Measurements from ENCODE around the gene MRNIP. TPM values are rescaled to one million over a fixed set of nuclear protein-coding genes. Genes with fewer than 3 reads are reported as not detected.

The MRNIP gene
- total RNA-seq, 1 experiment from 2014 or later = 36.2 TPM

GRCh38 chr5:179837076-179838011 lies 21.3 kb downstream of the MRNIP start:
- intact Hi-C loops (cut with micrococcal nuclease) = no loop called here
- Histone ChIP-seq H3K9ac (ENCODE audit: low read length) (no peak overlapping the region), H3K4me2 (ENCODE audit: low read length) (no peak overlapping the region), H3K9me2 (ENCODE audit: insufficient read depth) (no peaks in the 10 kb centered on the region), H3K27me3 (ENCODE audit: insufficient read depth, low read length) (no peaks in the 10 kb centered on the region), H4K20me1 (ENCODE audit: insufficient read depth) (peaks cover 4% of the 10 kb centered on the region; the same call in 1 of the 2 replicates), H3K79me2 (ENCODE audit: insufficient read depth, low read length) (peaks cover 3% of the 10 kb centered on the region; the same call in 1 of the 2 replicates), H2AFZ (ENCODE audit: low read depth, low read length, poor library complexity, severe bottlenecking) (no peak overlapping the region), H3K9me3 (ENCODE audit: control insufficient read depth in 1 of 2, insufficient read depth in 1 of 2, low read depth in 1 of 2, low read length in 2 of 2) (no peaks in the 10 kb centered on the region), H3K4me3 (replicated peaks in 1 of 2; ENCODE audit: low read depth in 1 of 2, low read length in 2 of 2) (no peak overlapping the region), H3K27ac (ENCODE audit: low read depth, low read length) (no peak overlapping the region; the same call in 1 of the 2 replicates), H3K4me1 (ENCODE audit: control insufficient read depth in 1 of 2, insufficient read depth in 2 of 2, low read length in 2 of 2) (no peaks in the 10 kb centered on the region), H3K36me3 (ENCODE audit: control insufficient read depth in 1 of 2, insufficient read depth in 2 of 2, low read length in 2 of 2) (peaks cover 38 to 43% of the 10 kb centered on the region in 2 experiments)
- DNase-seq (ENCODE audit: low read depth, low spot score) = no peak
- ATAC-seq = no peak
- RAD21 ChIA-PET (ENCODE audit: low non-redundant PET in 1 of 2, low total read pairs in 2 of 2, uncharacterized antibody in 2 of 2, unreplicated experiment in 2 of 2) = interaction anchor here in 1 of 2 experiments (0.6 kb wide), 1 partner anchor 287 kb away, joined by 3 read pairs; the partner anchor contains the start of gene RUFY1
- POLR2A ChIA-PET = no interaction called here
- BruUV-seq (replicated peaks) = no TSS peak
- CTCF ChIA-PET = no interaction called here
- TF ChIP-seq ELF1 (IDR thresholded peaks at IDR 0.05; ENCODE audit: borderline replicate concordance, low read depth) = no peak
- TF ChIP-seq ZFX (IDR thresholded peaks at IDR 0.05) = no peak
- no peak for TF ChIP-seq TCF7L2 (IDR thresholded peaks at IDR 0.05; ENCODE audit: borderline replicate concordance, extremely low read depth, insufficient read depth, insufficient read length)
- TF ChIP-seq EZH2 (IDR thresholded peaks at IDR 0.05) = no peak
- no peak; the same call in none of the 2 replicates for TF ChIP-seq POLR2AphosphoS5 (IDR thresholded peaks at IDR 0.05; ENCODE audit: low read depth, low read length)
- TF ChIP-seq RAD21 (IDR thresholded peaks at IDR 0.05; ENCODE audit: low read depth) = no peak
- TF ChIP-seq SRF (IDR thresholded peaks at IDR 0.05; ENCODE audit: low read depth) = no peak
- no peak for TF ChIP-seq ZNF274 (IDR thresholded peaks at IDR 0.05; ENCODE audit: low read depth, low read length)
- TF ChIP-seq SIN3A (IDR thresholded peaks at IDR 0.05; ENCODE audit: low read depth) = no peak
- no peak for TF ChIP-seq ATF3 (IDR thresholded peaks at IDR 0.05)
- no peak for TF ChIP-seq SP1 (IDR thresholded peaks at IDR 0.05; ENCODE audit: low read depth)
- TF ChIP-seq, protein P1, sequence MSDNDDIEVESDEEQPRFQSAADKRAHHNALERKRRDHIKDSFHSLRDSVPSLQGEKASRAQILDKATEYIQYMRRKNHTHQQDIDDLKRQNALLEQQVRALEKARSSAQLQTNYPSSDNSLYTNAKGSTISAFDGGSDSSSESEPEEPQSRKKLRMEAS (IDR thresholded peaks at IDR 0.05) = no peak
- TF ChIP-seq EGR1 (IDR thresholded peaks at IDR 0.05; ENCODE audit: low read depth) = no peak
- no peak for TF ChIP-seq JUND (IDR thresholded peaks at IDR 0.05)
- no peak for TF ChIP-seq CEBPB (IDR thresholded peaks at IDR 0.05; ENCODE audit: low read depth)
- TF ChIP-seq YY1 (IDR thresholded peaks at IDR 0.05; ENCODE audit: extremely low read depth, insufficient replicate concordance, low read depth, low read length) = no peak
- no peak for TF ChIP-seq EZH2phosphoT487 (IDR thresholded peaks at IDR 0.05; ENCODE audit: borderline replicate concordance)
- TF ChIP-seq CBX3 (IDR thresholded peaks at IDR 0.05; ENCODE audit: low read depth) = no peak
- TF ChIP-seq, protein P2, sequence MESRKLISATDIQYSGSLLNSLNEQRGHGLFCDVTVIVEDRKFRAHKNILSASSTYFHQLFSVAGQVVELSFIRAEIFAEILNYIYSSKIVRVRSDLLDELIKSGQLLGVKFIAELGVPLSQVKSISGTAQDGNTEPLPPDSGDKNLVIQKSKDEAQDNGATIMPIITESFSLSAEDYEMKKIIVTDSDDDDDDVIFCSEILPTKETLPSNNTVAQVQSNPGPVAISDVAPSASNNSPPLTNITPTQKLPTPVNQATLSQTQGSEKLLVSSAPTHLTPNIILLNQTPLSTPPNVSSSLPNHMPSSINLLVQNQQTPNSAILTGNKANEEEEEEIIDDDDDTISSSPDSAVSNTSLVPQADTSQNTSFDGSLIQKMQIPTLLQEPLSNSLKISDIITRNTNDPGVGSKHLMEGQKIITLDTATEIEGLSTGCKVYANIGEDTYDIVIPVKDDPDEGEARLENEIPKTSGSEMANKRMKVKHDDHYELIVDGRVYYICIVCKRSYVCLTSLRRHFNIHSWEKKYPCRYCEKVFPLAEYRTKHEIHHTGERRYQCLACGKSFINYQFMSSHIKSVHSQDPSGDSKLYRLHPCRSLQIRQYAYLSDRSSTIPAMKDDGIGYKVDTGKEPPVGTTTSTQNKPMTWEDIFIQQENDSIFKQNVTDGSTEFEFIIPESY (IDR thresholded peaks at IDR 0.05; ENCODE audit: extremely low read depth, insufficient replicate concordance, low read length) = no peak
- no peak for TF ChIP-seq REST (IDR thresholded peaks at IDR 0.05; ENCODE audit: low read depth)
